Cardiac fibroblast (primary cell): Measurements from ENCODE around the gene RAB20.

Experiments
- DNase-seq, 2 donors: peaks; one replicate each; pipeline versions ENCODE4 v3.0.0 to v3.0.0-alpha.2; 2010; ENCODE audit warnings: low read depth in 2 of 2
- H3K4me3 ChIP-seq, 2 donors: replicated peaks in 1 of 2; 1 replicate in 1 of 2; 2 replicates in 1 of 2; pipeline ENCODE4 v1.5.1; 2011; ENCODE audit warnings: low read depth in 2 of 2, low read length in 2 of 2, mild to moderate bottlenecking in 2 of 2, moderate library complexity in 1 of 2
- TF ChIP-seq, protein P1 (sequence below): IDR thresholded peaks from one replicate; pipeline ENCODE4 v1.5.1; 2011; ENCODE audit warnings: low read depth, mild to moderate bottlenecking, low read length, inconsistent platforms

RAB20 gene

DNA sequence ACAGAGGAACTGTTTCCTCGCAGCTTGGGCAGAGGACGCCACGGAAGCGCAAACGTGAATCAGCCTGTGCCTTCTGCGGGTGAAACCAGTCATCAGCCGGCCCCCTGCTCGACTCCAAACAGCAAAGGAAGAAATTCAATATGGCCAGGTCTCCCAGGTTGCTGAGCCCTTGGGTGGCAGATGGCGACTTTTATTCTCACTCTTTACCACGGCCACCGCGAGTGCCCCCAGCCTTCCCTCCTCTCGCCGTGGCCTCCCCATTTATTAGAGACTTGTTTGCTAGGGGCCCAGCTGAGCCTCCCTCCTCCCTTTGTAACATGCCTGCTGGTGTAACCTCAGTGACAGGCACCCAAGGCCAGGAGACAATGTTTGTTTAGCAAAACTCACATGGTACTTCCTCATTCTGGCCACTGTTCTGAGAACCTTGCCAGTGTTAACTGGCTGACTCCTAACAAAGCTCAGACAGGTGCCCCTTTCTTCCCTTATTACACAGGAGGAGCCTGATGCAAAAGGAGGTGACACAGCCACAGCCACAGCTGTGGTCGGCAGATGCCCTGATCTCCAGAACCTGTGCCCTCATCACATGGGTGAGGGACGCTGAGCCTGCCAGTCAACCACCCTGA, 5.8 kb downstream of the RAB20 start:
- TF ChIP-seq, protein P1, sequence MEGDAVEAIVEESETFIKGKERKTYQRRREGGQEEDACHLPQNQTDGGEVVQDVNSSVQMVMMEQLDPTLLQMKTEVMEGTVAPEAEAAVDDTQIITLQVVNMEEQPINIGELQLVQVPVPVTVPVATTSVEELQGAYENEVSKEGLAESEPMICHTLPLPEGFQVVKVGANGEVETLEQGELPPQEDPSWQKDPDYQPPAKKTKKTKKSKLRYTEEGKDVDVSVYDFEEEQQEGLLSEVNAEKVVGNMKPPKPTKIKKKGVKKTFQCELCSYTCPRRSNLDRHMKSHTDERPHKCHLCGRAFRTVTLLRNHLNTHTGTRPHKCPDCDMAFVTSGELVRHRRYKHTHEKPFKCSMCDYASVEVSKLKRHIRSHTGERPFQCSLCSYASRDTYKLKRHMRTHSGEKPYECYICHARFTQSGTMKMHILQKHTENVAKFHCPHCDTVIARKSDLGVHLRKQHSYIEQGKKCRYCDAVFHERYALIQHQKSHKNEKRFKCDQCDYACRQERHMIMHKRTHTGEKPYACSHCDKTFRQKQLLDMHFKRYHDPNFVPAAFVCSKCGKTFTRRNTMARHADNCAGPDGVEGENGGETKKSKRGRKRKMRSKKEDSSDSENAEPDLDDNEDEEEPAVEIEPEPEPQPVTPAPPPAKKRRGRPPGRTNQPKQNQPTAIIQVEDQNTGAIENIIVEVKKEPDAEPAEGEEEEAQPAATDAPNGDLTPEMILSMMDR, result no peak

DNA sequence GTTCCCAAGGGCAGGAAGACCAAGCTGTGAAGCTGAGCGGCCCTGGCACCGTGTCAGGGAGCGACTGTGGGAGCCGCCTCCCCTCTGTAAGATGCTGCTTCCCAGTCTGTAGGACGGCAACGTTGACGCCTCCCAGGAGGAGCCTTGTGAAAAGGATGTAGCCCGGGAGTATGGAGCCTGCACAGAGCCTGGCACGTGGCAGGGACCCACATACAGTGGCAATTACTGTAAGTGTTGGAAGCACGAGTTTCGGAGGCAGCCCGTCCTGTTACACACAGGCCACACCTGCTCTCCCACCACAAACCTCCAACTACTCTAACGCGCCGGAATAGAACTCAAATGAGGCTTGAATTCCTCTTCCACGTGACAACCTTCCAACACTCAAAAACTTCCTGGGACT, 6.6 kb downstream of the RAB20 start:
- TF ChIP-seq, protein P1, result no peak
- DNase-seq, result no peak
- no peak overlapping the region for H3K4me3 ChIP-seq

More for the DNA sequence above, 5.8 kb downstream of the RAB20 start:
- H3K4me3 ChIP-seq, result no peak overlapping the region
- no peak for DNase-seq

DNA sequence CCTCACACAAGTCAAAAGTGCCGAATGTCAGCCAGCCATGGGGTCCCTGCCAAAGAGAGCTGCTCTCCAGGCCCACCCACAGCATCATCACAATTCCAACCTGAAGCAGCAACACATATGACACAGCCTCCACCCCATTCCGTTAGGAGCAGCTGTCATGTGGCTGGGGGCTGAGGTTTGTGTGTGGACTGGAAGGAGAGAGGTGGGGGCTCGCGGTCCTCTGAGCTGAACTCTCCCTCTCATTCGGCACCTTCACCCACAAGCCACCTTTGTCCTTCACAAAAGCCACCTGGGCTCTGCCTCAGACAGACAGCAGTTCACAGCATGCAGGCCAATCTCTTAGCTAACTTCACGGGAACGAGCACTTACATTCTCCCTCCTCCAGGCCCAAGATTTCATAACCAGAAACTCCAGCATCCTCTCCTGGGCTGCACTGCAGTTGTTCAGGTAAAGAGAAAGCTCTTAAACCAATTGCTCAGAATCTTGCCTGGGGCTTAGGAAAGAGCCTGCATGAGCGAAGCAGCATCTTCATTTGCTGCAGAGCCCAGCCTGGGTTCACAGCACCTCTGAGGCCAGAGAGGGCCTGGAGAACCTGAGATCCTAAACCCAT, 7.2 kb downstream of the RAB20 start:
- TF ChIP-seq, protein P1, result no peak
- no peak overlapping the region for H3K4me3 ChIP-seq
- no peak for DNase-seq

DNA sequence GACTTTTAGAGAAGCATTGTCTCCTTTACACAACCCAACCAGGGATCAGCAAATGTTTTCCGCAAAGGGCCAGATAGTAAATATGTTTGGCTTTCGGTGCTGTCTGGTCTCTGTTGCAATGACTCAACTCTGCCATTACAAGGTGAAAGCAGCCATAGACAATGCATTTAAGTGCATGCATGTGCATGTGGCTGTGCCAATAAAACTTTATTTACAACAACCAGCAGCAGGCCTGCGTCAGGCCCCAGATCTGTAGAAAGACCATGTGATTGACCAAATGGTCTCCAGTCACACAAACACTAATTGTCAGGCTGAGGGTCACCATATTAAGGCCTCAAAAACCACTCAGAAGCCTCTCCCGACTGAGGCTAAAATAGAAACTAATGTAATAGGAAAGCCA, 8.1 kb downstream of the RAB20 start:
- DNase-seq, result no peak
- TF ChIP-seq, protein P1, result no peak

GRCh38 chr13:110552767-110553166, 8.8 kb downstream of the RAB20 start:
- TF ChIP-seq, protein P1, result no peak
- no peak overlapping the region for H3K4me3 ChIP-seq
- no peak for DNase-seq

More for the DNA sequence above, 8.1 kb downstream of the RAB20 start:
- H3K4me3 ChIP-seq, result no peak overlapping the region

- DNase-seq, result no peak
- no peak overlapping the region for H3K4me3 ChIP-seq
- TF ChIP-seq, protein P1, result no peak
Measured at GRCh38 chr13:110551284-110551683, 10.2 kb downstream of the RAB20 start.
